GM21786 (cell line): Measurements from ENCODE around the gene SMTNL2.
"Not testable (repeated sequence)": the region's sequence is repeated elsewhere in the genome, so short reads cannot be mapped to it uniquely, and the experiment has no call there.

Experiments
- ATAC-seq: cut with Tn5 transposase; IDR thresholded peaks from one replicate; pipeline ENCODE4 v1.9.1; 2021; ENCODE audit not compliant: unreplicated experiment

The SMTNL2 gene

DNA sequence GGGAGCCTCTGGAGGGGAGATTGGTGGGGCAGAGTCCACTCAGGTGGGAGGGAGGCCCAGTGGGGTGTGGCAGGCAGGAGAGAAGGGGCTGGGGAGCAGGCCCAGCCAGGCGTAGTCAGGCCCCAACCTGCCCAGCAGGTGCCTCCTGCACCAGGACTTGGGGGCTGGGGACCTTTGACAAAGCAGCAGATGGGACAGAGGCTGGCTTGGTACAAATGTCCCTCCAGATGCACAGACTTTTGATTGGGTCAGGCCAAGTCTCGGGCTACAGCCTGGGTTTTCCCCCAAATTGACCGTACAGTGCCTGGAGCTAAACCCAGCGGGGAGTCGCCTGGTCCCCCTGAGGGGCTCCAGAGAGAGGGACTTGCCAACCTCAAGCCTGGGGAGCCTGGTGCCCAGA lies 24.4 kb upstream of the SMTNL2 start:
- no peak for ATAC-seq

DNA sequence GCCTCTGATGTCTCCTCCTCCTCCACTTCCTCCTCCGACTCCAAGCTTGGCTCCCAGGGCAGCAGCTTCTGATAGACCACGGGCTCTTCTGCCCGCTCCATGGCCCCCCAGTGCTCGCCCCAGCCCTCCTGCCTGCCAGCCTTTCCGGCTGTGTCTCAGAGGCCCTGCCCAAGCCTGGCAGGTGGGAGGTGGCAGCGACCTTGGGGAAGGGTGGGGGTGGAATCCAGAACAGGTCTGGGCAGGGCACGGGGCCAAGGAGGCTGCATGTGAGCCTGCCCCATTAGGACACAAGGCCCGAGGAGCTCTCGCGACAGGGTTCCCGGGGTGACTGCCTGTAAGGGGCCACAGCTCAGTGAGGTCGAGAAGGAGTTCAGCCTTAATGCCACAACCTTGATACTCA lies 23.9 kb upstream of the SMTNL2 start, which contains the start of gene GGT6:
Gene GGT6, minus strand, starts transcription at position 157 of the 400 bp plus-strand sequence. Its CDS starts 56 bp downstream, at position 101.
- ATAC-seq = no peak

DNA sequence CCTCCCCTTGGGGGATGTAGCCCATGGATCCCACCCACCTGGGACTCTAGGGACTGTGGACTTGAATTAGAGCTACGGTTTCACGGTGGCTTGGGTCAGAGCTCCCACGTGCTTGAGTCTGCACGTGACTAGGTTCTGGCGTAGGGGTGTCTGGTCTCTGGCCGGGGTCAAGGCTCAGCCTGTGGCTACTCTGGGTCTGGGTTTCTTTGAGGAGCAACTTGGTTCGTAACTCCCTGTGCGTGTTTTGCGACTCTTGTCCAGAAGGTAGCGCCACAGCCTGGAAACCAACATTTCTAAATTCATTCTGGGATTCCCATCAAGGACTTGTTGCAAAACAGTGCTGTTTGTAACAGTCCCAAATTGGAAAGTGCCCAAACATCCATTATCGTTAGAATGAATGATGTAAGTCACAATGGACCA lies 23.5 kb upstream of the SMTNL2 start:
- ATAC-seq = no peak

DNA sequence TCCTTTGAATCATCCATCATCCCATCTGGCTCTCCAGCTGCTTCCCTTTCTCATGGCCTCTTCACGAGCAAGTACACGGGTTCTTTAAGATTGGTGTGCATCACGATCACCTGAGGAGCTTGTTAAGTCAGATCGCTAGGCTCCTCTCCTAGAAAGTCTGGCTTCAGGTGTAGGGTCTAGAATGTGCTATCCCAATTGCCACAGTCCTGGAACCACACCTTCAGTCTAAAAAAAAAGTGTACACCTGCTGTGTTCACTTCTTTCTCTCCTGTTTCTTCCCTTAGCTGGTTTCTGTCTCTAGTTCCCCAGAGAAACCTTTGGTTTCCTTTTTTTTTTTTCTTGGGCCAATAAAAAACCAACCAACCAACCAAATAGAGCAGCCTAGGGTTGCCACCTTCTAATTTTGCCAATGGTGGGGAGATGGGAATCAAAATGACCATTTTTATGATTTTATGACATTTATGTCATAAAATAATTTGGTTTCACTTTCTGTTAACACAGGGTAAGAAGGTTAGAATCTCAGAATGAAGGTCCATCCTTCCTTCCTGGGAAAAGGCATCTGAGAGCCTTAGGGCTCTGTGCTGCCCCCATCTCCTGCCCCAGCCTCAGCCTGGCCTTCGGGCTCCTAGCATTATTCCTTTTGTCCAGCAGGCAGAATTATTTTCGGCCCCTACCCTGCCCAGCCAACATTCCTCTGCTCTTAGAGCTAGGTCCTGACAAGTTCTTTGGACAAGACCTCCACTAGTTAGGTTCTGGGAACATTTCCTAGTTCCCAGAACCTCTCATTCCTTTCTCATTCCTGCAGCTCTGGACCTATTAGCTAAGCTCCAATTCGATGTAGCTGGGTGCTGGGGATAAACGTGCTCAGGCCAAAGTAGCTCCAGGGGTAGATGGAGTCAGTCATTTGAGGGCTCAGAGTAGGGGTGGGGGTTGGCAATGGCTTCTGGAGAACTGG lies 22.0 kb upstream of the SMTNL2 start:
- ATAC-seq = no peak

DNA sequence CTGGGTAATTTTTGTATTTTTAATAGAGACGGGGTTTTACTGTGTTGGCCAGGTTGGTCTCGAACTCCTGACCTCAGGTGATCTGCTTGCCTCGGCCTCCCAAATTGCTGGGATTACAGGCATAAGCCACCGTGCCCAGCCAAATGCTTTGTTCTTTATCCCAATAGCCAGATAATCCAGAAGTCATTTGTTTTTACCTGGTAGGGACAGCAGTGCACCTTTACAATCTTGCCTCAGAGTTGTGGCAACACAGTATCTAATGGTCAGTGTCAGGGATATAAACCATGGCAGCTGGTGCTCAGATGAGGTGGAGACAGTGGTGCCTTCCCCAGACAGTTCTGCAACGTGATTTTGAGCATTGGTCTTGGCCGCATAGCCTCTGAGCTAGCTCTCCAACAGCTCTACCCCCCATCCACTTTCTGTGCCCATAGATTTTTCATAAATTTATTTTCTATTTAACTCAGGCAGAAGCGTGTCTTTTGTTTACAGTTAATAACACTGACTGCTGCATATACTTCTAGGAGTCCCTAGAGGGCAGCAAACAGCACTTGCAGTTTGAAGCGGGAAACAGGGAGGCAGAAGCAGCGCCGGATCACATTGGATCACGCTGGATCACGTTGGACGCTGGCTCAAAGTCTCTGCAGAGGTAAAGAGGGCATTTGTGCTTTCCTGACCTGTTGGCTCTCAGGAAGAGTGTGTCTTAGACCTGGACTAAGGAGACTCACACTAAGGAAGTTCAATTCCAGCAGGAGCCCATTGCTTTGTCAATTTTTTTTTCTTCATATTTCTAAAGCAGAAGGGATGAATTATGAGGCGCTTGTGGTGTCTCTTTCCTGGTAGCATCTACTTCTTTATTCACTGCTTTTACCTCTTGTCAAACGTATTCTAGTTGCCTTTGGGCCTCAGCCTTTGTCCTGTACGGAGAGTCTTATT lies 18.9 kb upstream of the SMTNL2 start:
- ATAC-seq = no peak

DNA sequence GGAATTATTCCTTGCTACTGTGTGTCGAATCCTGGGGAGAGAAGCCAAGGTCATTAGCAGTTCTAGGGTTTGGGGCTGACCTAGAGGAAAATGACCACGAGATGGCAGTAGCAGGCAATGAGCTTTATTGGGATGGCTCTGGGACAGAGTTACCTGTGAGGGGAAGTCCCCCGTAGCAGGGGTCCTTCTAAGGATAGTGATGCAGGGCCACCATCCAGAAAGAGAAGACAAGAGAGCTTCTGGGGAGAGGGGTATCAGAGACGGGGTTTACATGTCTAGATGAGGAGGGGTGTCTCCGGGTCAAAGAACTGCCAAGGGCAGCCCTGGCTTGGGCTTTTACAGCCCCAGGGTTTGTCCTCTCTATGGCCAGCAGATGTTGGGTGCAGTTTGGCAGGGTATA lies 17.5 kb upstream of the SMTNL2 start:
- no peak for ATAC-seq

DNA sequence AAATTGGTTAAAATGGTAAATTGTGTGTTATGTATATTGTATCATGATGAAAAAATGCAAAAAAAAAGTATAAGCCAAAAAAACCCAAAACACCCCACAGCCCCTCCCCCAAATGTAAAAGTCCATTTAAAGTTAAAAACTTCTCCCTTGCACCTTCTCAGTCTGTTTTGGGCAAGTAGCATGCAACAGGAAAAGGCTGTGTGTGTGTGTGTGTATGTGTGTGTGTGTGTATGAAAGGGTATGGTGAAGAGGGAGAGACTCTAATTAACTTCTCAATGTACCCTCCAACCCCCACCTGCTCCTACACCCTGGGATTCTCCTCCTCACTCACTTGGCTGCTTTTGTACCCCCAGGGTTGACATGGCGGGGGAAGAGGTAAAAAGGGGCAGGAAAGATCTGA lies 14.7 kb upstream of the SMTNL2 start:
- no peak for ATAC-seq

DNA sequence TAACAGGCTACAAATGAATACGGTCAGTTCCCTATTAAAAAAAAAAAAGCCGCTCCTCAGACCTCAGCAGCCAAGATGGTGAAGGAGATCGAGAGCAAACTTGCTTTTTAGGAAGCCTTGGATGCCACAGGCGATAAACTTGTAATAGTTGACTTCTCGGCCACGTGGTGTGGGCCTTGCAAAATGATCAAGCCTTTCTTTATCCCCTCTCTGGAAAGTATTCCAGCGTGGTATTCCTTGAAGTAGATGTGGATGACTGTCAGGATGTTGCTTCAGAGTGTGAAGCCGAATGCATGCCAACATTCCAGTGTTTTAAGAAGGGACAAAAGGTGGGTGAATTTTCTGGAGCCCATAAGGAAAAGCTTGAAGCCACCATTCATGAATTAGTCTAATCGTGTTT lies 12.2 kb upstream of the SMTNL2 start:
- no peak for ATAC-seq

DNA sequence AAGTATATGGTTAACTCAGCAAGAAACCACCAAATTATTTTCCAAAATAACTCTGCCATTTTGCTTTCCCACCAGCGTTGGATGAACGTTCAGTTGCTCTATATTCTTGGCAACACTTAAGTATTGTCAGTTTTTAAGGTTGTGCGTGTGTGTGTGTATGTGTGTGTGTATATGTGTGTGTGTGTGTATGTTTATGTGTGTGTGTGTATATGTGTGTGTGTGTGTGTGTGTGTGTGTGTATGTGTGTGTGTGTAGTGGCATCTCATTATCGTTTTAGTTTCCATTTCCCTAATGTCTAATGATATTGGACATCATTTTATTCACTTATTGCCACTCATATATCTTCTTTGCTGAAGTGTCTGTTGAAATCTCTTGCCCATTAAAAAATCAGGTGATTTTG lies 11.2 kb upstream of the SMTNL2 start:
- no peak for ATAC-seq

DNA sequence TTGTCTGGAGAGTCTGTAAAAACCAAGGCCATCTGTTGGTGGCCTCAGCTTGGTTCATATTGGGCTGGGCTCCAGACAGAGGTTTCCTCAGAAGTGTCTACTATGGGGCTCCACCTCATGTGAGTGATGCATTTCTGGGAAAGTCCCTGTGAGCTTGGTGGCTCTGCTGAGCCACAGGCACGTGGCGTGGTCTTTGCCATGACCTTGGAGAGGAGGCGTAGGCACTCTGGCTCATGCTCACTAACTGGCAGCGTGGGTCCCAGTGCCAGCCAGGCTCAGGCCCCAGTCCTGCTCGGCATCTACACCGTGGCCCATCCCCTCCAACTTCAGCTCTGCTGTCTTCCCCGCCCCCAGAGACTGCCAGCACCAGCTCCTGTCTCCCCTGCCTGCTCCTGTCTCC lies 10.7 kb upstream of the SMTNL2 start:
- no peak for ATAC-seq

DNA sequence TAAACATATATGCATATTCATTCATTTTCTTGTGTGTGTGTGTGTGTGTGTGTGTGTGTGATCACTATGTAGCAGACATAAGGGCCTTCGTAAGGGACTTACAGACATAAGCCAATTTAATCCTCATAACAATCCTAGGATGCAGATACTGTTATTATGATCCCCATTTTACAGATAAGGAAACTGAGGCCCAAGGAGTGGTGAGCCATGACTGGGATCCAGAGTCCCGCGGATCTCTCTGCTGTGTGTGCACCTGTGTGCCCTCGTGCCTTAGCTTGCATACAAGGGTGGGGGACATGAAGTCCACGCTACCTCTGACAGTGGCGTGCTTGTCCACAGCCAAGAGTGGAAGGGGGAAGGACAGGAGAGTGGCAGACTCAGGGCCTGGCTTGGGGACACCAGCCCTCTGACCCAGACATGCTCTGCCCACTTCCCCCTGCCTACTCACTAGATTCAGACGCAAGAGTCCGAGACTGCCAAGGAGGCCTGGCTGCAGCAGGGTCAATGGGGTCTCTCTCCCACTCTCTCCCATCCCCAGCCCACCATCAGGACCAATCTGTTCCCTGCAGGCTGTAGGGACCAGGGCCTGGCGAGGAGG lies 9.8 kb upstream of the SMTNL2 start:
- ATAC-seq = no peak

DNA sequence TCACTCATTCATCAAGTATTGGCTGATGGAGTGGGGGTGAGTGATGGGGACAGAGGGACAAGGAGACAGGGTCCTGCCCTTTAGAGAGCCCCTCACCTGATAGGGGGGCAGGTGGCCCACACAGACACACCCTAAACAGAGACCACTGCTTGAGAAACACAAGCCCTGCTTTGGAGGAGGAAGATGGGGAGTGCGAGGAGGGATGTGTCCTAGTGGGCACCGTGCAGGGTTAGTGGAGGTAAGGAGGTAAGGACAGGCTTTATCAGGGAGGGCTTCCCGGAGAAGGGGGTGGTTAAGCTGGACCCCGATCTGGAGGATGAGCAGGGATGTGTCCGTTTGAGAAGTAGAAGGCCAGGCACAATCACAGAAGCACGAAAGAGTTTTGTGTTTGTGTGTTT lies 8.2 kb upstream of the SMTNL2 start:
- no peak for ATAC-seq

DNA sequence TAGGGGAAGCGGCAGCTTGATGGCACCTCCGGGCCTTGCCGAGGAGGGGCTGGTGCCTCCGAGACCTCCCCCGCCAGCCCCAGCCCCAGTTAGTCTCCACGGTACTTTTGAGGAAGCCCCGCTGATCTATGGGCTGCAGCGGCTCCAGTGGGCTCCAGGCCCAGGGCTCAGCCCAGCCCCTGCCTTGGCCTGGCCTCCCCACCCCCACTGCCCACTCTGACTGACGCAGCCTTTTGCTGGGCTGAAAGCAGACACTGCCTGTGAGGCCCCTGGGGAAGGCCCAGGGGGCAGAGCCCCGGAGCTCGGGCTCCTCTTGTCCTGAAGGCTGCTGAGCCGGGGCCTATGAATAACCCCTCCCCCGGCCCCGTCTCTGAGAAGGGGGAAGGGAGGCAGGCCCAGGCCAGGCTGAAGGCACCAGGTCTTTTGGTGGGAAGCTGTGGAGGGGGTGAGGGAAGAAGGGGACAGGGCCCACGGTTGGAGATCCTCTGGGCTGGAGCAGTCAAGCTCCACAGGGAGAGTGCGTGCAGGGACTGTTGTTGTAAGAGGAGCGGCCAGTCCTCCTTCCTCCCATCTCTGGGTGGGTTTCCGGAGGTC lies 7.5 kb upstream of the SMTNL2 start:
- ATAC-seq = no peak

DNA sequence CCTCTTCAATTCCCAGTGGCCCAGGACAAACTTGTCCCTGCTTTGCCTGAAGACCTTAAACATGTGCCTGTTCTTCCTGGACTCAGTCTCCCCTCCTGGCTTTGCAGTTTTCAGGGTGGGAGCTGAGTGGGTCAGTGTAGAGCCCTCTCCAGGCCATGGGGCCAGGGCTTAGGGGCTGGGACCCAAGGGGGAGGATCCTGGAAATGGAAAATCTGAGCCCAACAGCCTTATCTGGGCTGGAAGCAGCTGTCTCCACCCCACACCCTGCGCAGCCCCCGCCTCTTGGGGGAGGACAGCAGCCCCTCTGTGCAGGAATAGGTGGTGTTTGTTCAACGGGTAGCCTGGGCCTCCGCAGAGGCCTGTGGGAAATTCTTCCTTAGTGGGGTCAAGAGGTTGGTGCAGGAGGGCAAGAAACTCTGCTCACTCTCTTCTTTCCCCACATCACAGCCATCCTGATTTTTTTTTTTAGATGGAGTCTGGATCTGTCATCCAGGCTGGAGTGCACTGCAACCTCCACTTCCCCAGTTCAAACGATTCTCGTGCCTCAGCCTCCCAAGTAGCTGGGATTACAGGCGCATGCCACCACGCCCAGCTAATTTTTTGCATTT lies 6.8 kb upstream of the SMTNL2 start:
- ATAC-seq = no peak

DNA sequence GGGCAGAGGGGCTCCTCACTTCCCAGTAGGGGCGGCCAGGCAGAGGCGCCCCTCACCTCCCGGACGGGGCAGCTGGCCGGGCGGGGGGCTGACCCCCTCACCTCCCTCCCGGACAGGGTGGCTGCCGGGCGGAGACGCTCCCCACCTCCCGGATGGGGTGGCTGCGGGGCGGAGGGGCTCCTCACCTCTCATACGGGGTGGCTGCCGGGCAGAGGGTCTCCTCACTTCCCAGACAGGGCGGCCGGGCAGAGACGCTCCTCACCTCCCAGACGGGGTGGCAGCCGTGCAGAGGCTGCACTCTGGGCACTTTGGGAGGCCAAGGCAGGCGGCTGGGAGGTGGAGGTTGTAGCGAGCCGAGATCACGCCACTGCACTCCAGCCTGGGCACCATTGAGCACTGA lies 6.0 kb upstream of the SMTNL2 start:
- not testable (repeated sequence) for ATAC-seq

DNA sequence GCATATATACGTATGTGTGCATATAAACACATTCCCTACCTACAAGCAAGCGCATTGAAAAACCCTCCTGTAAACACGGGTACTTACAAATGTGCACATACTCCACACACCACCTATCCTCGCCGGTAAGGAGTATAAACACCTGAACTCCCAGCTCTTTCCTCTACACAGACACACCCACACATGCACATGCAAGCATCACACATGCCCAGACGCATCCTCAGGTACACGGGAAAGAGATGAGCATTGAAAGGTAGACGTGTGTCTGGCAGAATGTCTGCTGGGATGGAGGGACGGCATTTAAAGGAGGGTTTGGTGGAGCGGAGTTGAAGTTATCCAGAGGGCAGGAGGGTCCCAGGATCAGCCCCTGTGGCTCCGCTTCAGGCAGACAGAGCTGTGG lies 4.7 kb upstream of the SMTNL2 start:
- ATAC-seq = no peak

DNA sequence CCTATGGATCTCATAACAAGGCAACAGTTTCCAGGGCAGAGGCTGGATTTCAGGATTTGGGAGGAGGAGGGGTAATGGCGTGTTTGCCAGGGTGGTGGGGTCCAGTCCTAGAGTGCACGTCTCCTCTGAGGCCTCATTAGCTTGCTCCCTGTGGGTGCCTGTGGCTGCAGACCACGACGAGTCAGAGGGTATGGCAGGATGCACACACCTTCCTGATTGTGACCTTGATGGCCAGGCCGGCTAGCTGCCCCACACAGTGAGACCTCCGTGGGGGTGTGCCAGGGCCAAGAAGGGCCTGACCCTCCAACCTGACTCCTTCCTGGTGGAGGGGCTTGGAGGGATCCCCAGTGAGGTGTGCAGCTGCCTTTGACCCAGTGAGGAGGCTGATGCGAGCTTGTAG lies 4.0 kb upstream of the SMTNL2 start:
- no peak for ATAC-seq

DNA sequence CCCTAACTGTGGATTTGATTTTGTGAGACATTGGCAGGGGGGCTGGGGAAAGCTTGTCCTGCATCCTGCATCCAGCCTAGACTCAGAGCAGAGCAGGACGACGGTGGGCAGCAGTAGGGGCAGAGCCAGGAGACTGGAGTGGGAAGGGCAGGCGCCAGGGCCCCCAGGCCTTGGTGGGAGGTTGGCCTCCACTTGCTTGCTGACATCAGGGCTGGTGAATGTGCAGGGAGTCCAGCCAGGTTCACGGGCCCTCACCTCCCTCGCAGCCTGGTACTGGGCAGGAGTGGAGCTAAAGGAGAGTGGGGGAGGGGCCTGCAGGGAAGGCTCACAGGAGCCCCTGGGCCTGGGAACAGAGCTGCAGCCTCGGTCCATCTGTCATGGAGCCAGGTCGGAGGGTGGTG lies 2.2 kb upstream of the SMTNL2 start:
- no peak for ATAC-seq

DNA sequence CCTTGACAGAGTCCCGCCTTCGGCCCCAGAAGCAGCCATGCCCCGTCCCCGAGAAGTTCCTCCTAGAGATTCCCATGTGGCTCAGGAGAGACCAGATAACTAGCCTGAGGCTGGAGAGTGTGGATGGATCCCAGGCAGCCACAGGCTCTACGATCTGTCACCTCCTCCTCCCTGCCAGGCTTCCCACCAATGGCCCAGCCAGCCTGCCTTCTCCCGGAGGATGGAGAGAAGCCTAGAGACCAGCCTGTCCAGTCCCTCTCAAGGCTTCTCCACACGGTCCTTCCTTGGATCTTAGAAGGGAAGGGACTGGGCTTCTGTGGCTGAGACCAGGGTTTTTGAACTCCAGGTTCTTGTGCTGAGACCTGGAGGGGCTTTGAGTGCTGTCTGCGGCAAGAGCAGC lies 1.6 kb upstream of the SMTNL2 start:
- ATAC-seq = no peak

DNA sequence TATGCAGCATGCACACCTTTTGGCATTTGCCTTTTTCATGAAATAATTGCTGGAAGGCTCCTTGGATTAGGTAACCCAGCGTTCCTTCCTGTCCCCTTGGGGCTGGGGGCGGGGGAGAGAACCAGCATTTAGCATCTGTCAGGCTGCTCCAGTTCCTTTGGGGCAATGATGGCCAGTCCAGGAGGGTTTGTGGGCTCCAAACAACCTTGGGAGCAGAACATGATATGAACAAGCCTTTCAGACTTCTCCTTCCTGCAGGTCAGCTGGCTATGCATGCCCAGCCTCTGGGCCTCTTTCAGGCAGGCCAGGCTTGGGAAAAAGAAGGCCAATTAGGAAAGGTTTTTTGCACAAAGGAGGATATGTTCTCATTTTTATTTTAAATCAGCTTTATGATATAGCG lies 1.1 kb upstream of the SMTNL2 start:
- no peak for ATAC-seq

DNA sequence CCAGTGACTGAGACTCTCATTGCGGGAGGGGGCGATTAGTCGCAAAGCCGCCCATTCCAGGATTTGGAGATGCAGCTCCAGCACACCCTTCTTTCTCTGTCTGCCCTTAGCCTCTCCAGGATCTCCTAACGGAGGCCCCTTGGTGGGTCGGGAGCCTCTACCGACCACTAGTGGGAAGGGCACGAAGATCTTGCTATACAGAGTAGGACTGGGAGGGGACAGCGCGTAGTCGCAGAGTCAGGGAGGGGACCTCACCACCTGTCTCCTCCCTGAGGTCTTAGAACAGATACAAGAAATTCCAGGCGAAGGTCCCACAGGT lies 588 bp upstream of the SMTNL2 start:
- no peak for ATAC-seq
